ENCODE measurements around the gene RGS4.

GRCh38 chr1:163076446-163076845 is 7.3 kb downstream of the RGS4 start:
- TF ChIP-seq CTCF (IDR thresholded peaks at IDR 0.05) (no peak), EZH2 (IDR thresholded peaks at IDR 0.05) (no peak)

Data from neural progenitor cell (in vitro differentiated cells).